ENCODE measurements around the gene NATD1. TPM values are rescaled to one million over a fixed set of nuclear protein-coding genes. Genes with fewer than 3 reads are reported as not detected.

The NATD1 gene
- total RNA-seq, 1 experiment from 2014 or later = 3.1 TPM

DNA sequence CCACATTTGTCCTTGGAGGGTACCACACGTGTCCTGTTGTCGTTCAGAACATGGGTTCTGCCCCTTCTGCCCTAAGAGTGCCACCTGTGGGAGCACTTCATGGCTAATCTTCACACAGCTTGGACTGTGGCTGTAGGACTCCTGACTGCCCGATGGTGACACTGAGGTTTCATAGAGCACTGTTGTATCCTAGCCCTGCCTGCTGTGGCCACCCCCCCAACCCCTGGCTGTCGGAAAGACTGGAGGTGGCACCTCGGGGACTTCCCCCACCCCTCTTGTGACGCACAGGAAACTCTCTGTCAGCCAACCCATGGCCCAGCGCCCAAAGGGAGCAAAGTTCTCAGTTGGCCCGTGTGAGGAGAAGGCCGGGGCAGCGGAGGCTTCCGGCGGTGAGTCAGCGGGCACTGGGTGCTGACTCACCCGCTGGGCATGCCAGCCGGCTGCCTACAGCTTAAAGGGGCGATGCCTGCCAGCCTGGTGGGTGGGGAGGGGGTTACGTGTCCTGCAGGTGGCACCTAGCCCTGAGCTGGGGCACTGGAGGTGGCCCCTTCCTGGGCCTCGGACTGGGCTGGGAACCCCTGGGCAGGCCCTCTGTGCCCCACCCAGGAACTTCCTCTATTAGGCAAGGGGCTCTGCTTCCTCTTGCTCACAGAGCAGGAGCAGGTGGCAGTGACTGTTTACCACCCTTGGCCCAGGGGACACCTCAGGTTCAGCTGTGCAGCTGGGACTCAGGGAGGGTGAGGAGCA, 34.7 kb upstream of the NATD1 start:
- POLR2A ChIA-PET = interaction anchor here (0.7 to 2.6 kb wide), 4 partner anchors 8 to 245 kb away, joined by 3 to 15 read pairs (median 6); partner anchors contain the start of gene USP22
- DNase-seq (ENCODE audit: low read depth, low spot score) (peak; percentile 96), ATAC-seq (peak; percentile 60)
- Histone ChIP-seq H3K36me3 (ENCODE audit: control insufficient read depth in 1 of 2, insufficient read depth in 2 of 2, low read length in 2 of 2) (peaks cover 2 to 17% of the 10 kb centered on the region in 2 experiments; a peak in 2 of 4 replicates), H3K79me2 (ENCODE audit: insufficient read depth, low read length) (peaks cover 84% of the 10 kb centered on the region), H3K4me1 (ENCODE audit: control insufficient read depth in 1 of 2, insufficient read depth in 2 of 2, low read length in 2 of 2) (peaks cover 51 to 64% of the 10 kb centered on the region in 2 experiments), H3K4me3 (replicated peaks in 1 of 2; ENCODE audit: low read depth in 1 of 2, low read length in 2 of 2) (peak overlapping the region; percentile 91 to 99), H3K9me3 (ENCODE audit: control insufficient read depth in 1 of 2, insufficient read depth in 1 of 2, low read depth in 1 of 2, low read length in 2 of 2) (no peaks in the 10 kb centered on the region), H3K27me3 (ENCODE audit: insufficient read depth, low read length) (no peaks in the 10 kb centered on the region), H2AFZ (ENCODE audit: low read depth, low read length, poor library complexity, severe bottlenecking) (no peak overlapping the region), H4K20me1 (ENCODE audit: insufficient read depth) (no peaks in the 10 kb centered on the region), H3K27ac (ENCODE audit: low read depth, low read length) (peak overlapping the region; percentile 99), H3K9ac (ENCODE audit: low read length) (peak overlapping the region; percentile 96), H3K9me2 (ENCODE audit: insufficient read depth) (no peaks in the 10 kb centered on the region), H3K4me2 (ENCODE audit: low read length) (peak overlapping the region; percentile 99)
- intact Hi-C loops (cut with micrococcal nuclease) = loop anchor here (10.0 kb wide), 1 partner anchor 167 kb away; no protein-coding TSS in a partner anchor
- RAD21 ChIA-PET (ENCODE audit: low non-redundant PET in 1 of 2, low total read pairs in 2 of 2, uncharacterized antibody in 2 of 2, unreplicated experiment in 2 of 2) = no interaction called here
- TF ChIP-seq, protein P1, sequence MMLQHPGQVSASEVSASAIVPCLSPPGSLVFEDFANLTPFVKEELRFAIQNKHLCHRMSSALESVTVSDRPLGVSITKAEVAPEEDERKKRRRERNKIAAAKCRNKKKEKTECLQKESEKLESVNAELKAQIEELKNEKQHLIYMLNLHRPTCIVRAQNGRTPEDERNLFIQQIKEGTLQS (IDR thresholded peaks at IDR 0.05) = no peak
- no peak; the same call in 1 of the 2 replicates for TF ChIP-seq CEBPB (IDR thresholded peaks at IDR 0.05; ENCODE audit: low read depth)
- TF ChIP-seq, protein P2, sequence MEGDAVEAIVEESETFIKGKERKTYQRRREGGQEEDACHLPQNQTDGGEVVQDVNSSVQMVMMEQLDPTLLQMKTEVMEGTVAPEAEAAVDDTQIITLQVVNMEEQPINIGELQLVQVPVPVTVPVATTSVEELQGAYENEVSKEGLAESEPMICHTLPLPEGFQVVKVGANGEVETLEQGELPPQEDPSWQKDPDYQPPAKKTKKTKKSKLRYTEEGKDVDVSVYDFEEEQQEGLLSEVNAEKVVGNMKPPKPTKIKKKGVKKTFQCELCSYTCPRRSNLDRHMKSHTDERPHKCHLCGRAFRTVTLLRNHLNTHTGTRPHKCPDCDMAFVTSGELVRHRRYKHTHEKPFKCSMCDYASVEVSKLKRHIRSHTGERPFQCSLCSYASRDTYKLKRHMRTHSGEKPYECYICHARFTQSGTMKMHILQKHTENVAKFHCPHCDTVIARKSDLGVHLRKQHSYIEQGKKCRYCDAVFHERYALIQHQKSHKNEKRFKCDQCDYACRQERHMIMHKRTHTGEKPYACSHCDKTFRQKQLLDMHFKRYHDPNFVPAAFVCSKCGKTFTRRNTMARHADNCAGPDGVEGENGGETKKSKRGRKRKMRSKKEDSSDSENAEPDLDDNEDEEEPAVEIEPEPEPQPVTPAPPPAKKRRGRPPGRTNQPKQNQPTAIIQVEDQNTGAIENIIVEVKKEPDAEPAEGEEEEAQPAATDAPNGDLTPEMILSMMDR (IDR thresholded peaks at IDR 0.05 in 2 of 3, conservative IDR thresholded peaks at IDR 0.05 in 1 of 3; ENCODE audit: borderline replicate concordance in 1 of 3, insufficient read depth in 1 of 3, low read depth in 2 of 3, low read length in 2 of 3) = no peak
- peak; percentile 73 for TF ChIP-seq TCF7L2 (IDR thresholded peaks at IDR 0.05; ENCODE audit: borderline replicate concordance, extremely low read depth, insufficient read depth, insufficient read length)
- peak; percentile 98 for TF ChIP-seq JUND (IDR thresholded peaks at IDR 0.05)
- TF ChIP-seq SRF (IDR thresholded peaks at IDR 0.05; ENCODE audit: low read depth) = no peak; the same call in 1 of the 2 replicates
- peak; percentile 53 for TF ChIP-seq ZBTB33 (IDR thresholded peaks at IDR 0.05; ENCODE audit: extremely low read depth, insufficient replicate concordance, low read length)
- TF ChIP-seq SP1 (IDR thresholded peaks at IDR 0.05; ENCODE audit: low read depth) = peak; percentile 99
- TF ChIP-seq MAX (IDR thresholded peaks at IDR 0.05) = peak; percentile 79
- TF ChIP-seq ZFX (IDR thresholded peaks at IDR 0.05) = no peak
- peak; percentile 99 for TF ChIP-seq FOSL1 (IDR thresholded peaks at IDR 0.05; ENCODE audit: low read depth)
- peak; percentile 63 for TF ChIP-seq POLR2AphosphoS5 (IDR thresholded peaks at IDR 0.05; ENCODE audit: low read depth, low read length)
- peak; percentile 92 for TF ChIP-seq SIN3A (IDR thresholded peaks at IDR 0.05; ENCODE audit: low read depth)
- no TSS peak for BruUV-seq (replicated peaks)
- CTCF ChIA-PET = interaction anchor here (0.7 to 1.3 kb wide), 5 partner anchors 8 to 225 kb away, joined by 3 to 4 read pairs (median 3); no protein-coding TSS in a partner anchor
